Left lobe of liver (tissue), 2 donors: ENCODE measurements around the gene TMPRSS4. TPM values are rescaled to one million over a fixed set of nuclear protein-coding genes. Genes with fewer than 3 reads are reported as not detected.
"Not testable (repeated sequence)": the region's sequence is repeated elsewhere in the genome, so short reads cannot be mapped to it uniquely, and the experiment has no call there.

ENCODE experiments used
- ATAC-seq: fragments of 200-7000 bp; cut with Tn5 transposase; one replicate; pipeline ENCODE4 v1.9.1; 2020; ENCODE audit warnings: mild to moderate bottlenecking, moderate library complexity
- DNase-seq: peaks from one replicate; pipeline ENCODE4 v3.0.0-alpha.2; 2020; ENCODE audit warnings: low spot score
- total RNA-seq: library from RNA; stranded (reverse); gene quantifications from one replicate; pipeline ENCODE4 v1.2.1, GENCODE V29; 2021
- donor health status: DM: no; HTN: no; CAD: no; lungs with moderate emphysema.
- donor health status: DM: no; HTN: yes; CAD: no.

The TMPRSS4 gene
- total RNA-seq, 1 donor from 2014 or later = not detected

GRCh38 chr11:118055966-118056365 is 20.9 kb upstream of the TMPRSS4 start:
- ATAC-seq = no peak

GRCh38 chr11:118056806-118057205 is 20.1 kb upstream of the TMPRSS4 start:
- no peak for DNase-seq
- no peak for ATAC-seq

More at GRCh38 chr11:118055966-118056365, 20.9 kb upstream of the TMPRSS4 start:
- DNase-seq = peak; percentile 38

- no peak for ATAC-seq
- DNase-seq = no peak
These were observed 19.4 kb upstream of the TMPRSS4 start for GRCh38 chr11:118057251-118058145.

- DNase-seq (no peak), ATAC-seq (no peak)
These were observed 18.3 kb upstream of the TMPRSS4 start for GRCh38 chr11:118058311-118059245.

- ATAC-seq (no peak), DNase-seq (no peak)
These were observed 17.5 kb upstream of the TMPRSS4 start for GRCh38 chr11:118059246-118059940.

GRCh38 chr11:118060081-118060661 is 16.7 kb upstream of the TMPRSS4 start:
- ATAC-seq = no peak
- DNase-seq = no peak

GRCh38 chr11:118060869-118061268 is 16.0 kb upstream of the TMPRSS4 start:
- no peak for DNase-seq
- peak; percentile 32 for ATAC-seq

GRCh38 chr11:118061586-118062125 is 15.2 kb upstream of the TMPRSS4 start:
- ATAC-seq (no peak), DNase-seq (no peak)

GRCh38 chr11:118062181-118062580 is 14.7 kb upstream of the TMPRSS4 start:
- not testable (repeated sequence) for ATAC-seq, DNase-seq

- DNase-seq = not testable (repeated sequence)
These were observed 14.2 kb upstream of the TMPRSS4 start for GRCh38 chr11:118062631-118063030.

GRCh38 chr11:118064956-118065355 is 11.9 kb upstream of the TMPRSS4 start:
- DNase-seq (no peak), ATAC-seq (no peak)

More at GRCh38 chr11:118062631-118063030, 14.2 kb upstream of the TMPRSS4 start:
- not testable (repeated sequence) for ATAC-seq

GRCh38 chr11:118065384-118065783 is 11.5 kb upstream of the TMPRSS4 start:
- DNase-seq (no peak), ATAC-seq (no peak)

- DNase-seq = no peak
- ATAC-seq = no peak
These were observed 9.9 kb upstream of the TMPRSS4 start for GRCh38 chr11:118067006-118067405.

GRCh38 chr11:118068206-118068944 is 8.5 kb upstream of the TMPRSS4 start:
- no peak for ATAC-seq

GRCh38 chr11:118068945-118069612 is 7.8 kb upstream of the TMPRSS4 start:
- ATAC-seq = no peak

More at GRCh38 chr11:118068206-118068944, 8.5 kb upstream of the TMPRSS4 start:
- DNase-seq = no peak

GRCh38 chr11:118071416-118072030 is 5.4 kb upstream of the TMPRSS4 start:
- DNase-seq (no peak), ATAC-seq (no peak)

More at GRCh38 chr11:118068945-118069612, 7.8 kb upstream of the TMPRSS4 start:
- no peak for DNase-seq

GRCh38 chr11:118073554-118073953 is 3.3 kb upstream of the TMPRSS4 start:
- ATAC-seq (no peak), DNase-seq (no peak)

- no peak for ATAC-seq
- DNase-seq = no peak
These were observed 2.7 kb upstream of the TMPRSS4 start for GRCh38 chr11:118074091-118074685.
